ENCODE measurements around the gene PNPLA2.

GRCh38 chr11:863910-864827, 45.5 kb downstream of the PNPLA2 start:
- TF ChIP-seq ARNTL (CRISPR knock-in tag; IDR thresholded peaks at IDR 0.05; ENCODE audit: borderline replicate concordance, low read depth) (no peak), SNAI2 (CRISPR knock-in tag; IDR thresholded peaks at IDR 0.05) (no peak), ZC3H10 (CRISPR knock-in tag; IDR thresholded peaks at IDR 0.05) (no peak), ZNF8 (CRISPR knock-in tag; IDR thresholded peaks at IDR 0.05) (no peak), PPARA (CRISPR knock-in tag; IDR thresholded peaks at IDR 0.05; ENCODE audit: borderline replicate concordance) (no peak), PATZ1 (CRISPR knock-in tag; IDR thresholded peaks at IDR 0.05; ENCODE audit: borderline replicate concordance) (no peak), ZFP3 (CRISPR knock-in tag; IDR thresholded peaks at IDR 0.05) (no peak), CREB5 (CRISPR knock-in tag; IDR thresholded peaks at IDR 0.05; ENCODE audit: low read depth) (no peak), RARB (CRISPR knock-in tag; IDR thresholded peaks at IDR 0.05) (no peak), BACH2 (CRISPR knock-in tag; IDR thresholded peaks at IDR 0.05; ENCODE audit: borderline replicate concordance) (no peak), CSRNP3 (CRISPR knock-in tag; IDR thresholded peaks at IDR 0.05) (no peak), TOX (CRISPR knock-in tag; IDR thresholded peaks at IDR 0.05; ENCODE audit: borderline replicate concordance) (no peak)
- TF ChIP-seq, protein P1, sequence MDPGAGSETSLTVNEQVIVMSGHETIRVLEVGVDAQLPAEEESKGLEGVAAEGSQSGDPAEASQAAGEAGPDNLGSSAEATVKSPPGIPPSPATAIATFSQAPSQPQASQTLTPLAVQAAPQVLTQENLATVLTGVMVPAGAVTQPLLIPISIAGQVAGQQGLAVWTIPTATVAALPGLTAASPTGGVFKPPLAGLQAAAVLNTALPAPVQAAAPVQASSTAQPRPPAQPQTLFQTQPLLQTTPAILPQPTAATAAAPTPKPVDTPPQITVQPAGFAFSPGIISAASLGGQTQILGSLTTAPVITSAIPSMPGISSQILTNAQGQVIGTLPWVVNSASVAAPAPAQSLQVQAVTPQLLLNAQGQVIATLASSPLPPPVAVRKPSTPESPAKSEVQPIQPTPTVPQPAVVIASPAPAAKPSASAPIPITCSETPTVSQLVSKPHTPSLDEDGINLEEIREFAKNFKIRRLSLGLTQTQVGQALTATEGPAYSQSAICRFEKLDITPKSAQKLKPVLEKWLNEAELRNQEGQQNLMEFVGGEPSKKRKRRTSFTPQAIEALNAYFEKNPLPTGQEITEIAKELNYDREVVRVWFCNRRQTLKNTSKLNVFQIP (CRISPR knock-in tag; IDR thresholded peaks at IDR 0.05; ENCODE audit: borderline replicate concordance, low read depth): no peak
